Measurements from ENCODE around the gene FAM13A.

- TF ChIP-seq CTCF (IDR thresholded peaks at IDR 0.05), result no peak
- TF ChIP-seq POLR2A (IDR thresholded peaks at IDR 0.05), result no peak
Observed at GRCh38 chr4:88826771-88827170, 230.2 kb downstream of the FAM13A start.
